KMS-11 (cell line): ENCODE measurements around the gene INPP5D.

Experiments used
- H2AFZ ChIP-seq: fragments of 200-600 bp; sonication (generic); 2 replicates; pipeline ENCODE4 v1.6.1; 2016; ENCODE audit warnings: antibody characterized with exemption, mixed run types, low read depth
- H3K27ac ChIP-seq: fragments of 200-600 bp; sonication (generic); 2 replicates; pipeline ENCODE4 v1.6.1; 2016; ENCODE audit warnings: mild to moderate bottlenecking, mixed run types
- H3K27me3 ChIP-seq: fragments of 200-600 bp; sonication (generic); 2 replicates; pipeline ENCODE4 v1.6.1; 2017; ENCODE audit warnings: mild to moderate bottlenecking, low read depth, mixed run types, moderate library complexity; ENCODE audit not compliant: insufficient read depth
- H3K36me3 ChIP-seq: fragments of 200-600 bp; sonication (generic); 2 replicates; pipeline ENCODE4 v1.6.1; 2017; ENCODE audit warnings: mild to moderate bottlenecking, mixed run types; ENCODE audit not compliant: insufficient read depth
- H3K4me1 ChIP-seq: fragments of 200-600 bp; sonication (generic); 2 replicates; pipeline ENCODE4 v1.6.1; 2016; ENCODE audit warnings: mild to moderate bottlenecking, low read depth, mixed run types; ENCODE audit not compliant: poor library complexity, severe bottlenecking
- H3K4me2 ChIP-seq: fragments of 200-600 bp; sonication (generic); 2 replicates; pipeline ENCODE4 v1.7.0; 2016; ENCODE audit warnings: mild to moderate bottlenecking, mixed run types
- H3K4me3 ChIP-seq: fragments of 200-600 bp; sonication (generic); IDR thresholded peaks from 2 replicates; pipeline ENCODE4 v1.6.1; 2017; ENCODE audit warnings: low read depth, low read length, mixed read lengths; ENCODE audit not compliant: insufficient read depth
- H3K79me2 ChIP-seq: fragments of 200-600 bp; sonication (generic); 2 replicates; pipeline ENCODE4 v1.6.1; 2016; ENCODE audit warnings: low read depth, mixed run types; ENCODE audit not compliant: insufficient read depth
- H3K9ac ChIP-seq: fragments of 200-600 bp; sonication (generic); 2 replicates; pipeline ENCODE4 v1.6.1; 2016; ENCODE audit warnings: mild to moderate bottlenecking, mixed run types
- H4K20me1 ChIP-seq: fragments of 200-600 bp; sonication (generic); 2 replicates; pipeline ENCODE4 v1.6.1; 2016; ENCODE audit warnings: mild to moderate bottlenecking, mixed run types; ENCODE audit not compliant: insufficient read depth
- CTCF ChIP-seq: fragments of 200-600 bp; sonication (generic); conservative IDR thresholded peaks from 2 replicates; pipeline ENCODE4 v1.6.1; 2017; ENCODE audit warnings: low read depth, mild to moderate bottlenecking, antibody characterized with exemption, low read length, moderate library complexity, mixed read lengths

Gene INPP5D

GRCh38 chr2:233107831-233108300, 47.7 kb downstream of the INPP5D start:
- Histone ChIP-seq H4K20me1 (no peaks in the 10 kb centered on the region), H2AFZ (no peak overlapping the region), H3K79me2 (no peaks in the 10 kb centered on the region), H3K4me3 (no peak overlapping the region), H3K4me1 (no peaks in the 10 kb centered on the region), H3K4me2 (no peak overlapping the region), H3K9ac (no peak overlapping the region), H3K36me3 (no peaks in the 10 kb centered on the region), H3K27me3 (no peaks in the 10 kb centered on the region), H3K27ac (no peak overlapping the region)
- TF ChIP-seq CTCF, result no peak

GRCh38 chr2:233108611-233109490, 48.7 kb downstream of the INPP5D start:
- H3K4me1 ChIP-seq, result no peaks in the 10 kb centered on the region
- H3K4me2 ChIP-seq, result no peak overlapping the region
- no peaks in the 10 kb centered on the region for H3K27me3 ChIP-seq
- no peak overlapping the region for H2AFZ ChIP-seq
- no peak for TF ChIP-seq CTCF
- no peak overlapping the region for H3K9ac ChIP-seq
- H4K20me1 ChIP-seq, result no peaks in the 10 kb centered on the region
- no peak overlapping the region for H3K4me3 ChIP-seq
- no peaks in the 10 kb centered on the region for H3K79me2 ChIP-seq
- H3K36me3 ChIP-seq, result no peaks in the 10 kb centered on the region
- H3K27ac ChIP-seq, result no peak overlapping the region

- Histone ChIP-seq H3K79me2 (no peaks in the 10 kb centered on the region), H2AFZ (no peak overlapping the region)
Observed at GRCh38 chr2:233111427-233111826, 51.3 kb downstream of the INPP5D start.

GRCh38 chr2:233112329-233112728, 52.2 kb downstream of the INPP5D start:
- no peaks in the 10 kb centered on the region for H3K36me3 ChIP-seq
- H3K27ac ChIP-seq, result no peak overlapping the region
- no peaks in the 10 kb centered on the region for H3K4me1 ChIP-seq
- no peak for TF ChIP-seq CTCF
- H2AFZ ChIP-seq, result no peak overlapping the region
- H3K27me3 ChIP-seq, result no peaks in the 10 kb centered on the region
- H4K20me1 ChIP-seq, result no peaks in the 10 kb centered on the region
- H3K4me3 ChIP-seq, result no peak overlapping the region
- no peak overlapping the region for H3K9ac ChIP-seq
- H3K79me2 ChIP-seq, result no peaks in the 10 kb centered on the region; the same call in 1 of the 2 replicates
- no peak overlapping the region for H3K4me2 ChIP-seq

More at GRCh38 chr2:233111427-233111826, 51.3 kb downstream of the INPP5D start:
- H3K27me3 ChIP-seq, result no peaks in the 10 kb centered on the region
- no peaks in the 10 kb centered on the region for H4K20me1 ChIP-seq
- H3K36me3 ChIP-seq, result no peaks in the 10 kb centered on the region
- no peak for TF ChIP-seq CTCF
- H3K27ac ChIP-seq, result no peak overlapping the region
- no peak overlapping the region for H3K9ac ChIP-seq
- H3K4me3 ChIP-seq, result no peak overlapping the region
- no peaks in the 10 kb centered on the region for H3K4me1 ChIP-seq
- no peak overlapping the region for H3K4me2 ChIP-seq
